GM18520 (cell line): ENCODE measurements around the gene EIF4G3.

Experiments used
- ATAC-seq: cut with Tn5 transposase; IDR thresholded peaks from one replicate; pipeline ENCODE4 v1.9.1; 2021; ENCODE audit not compliant: unreplicated experiment

The EIF4G3 gene

GRCh38 chr1:20999525-21000244 is 177.0 kb downstream of the EIF4G3 start:
- no peak for ATAC-seq

GRCh38 chr1:20998826-20999225 is 177.9 kb downstream of the EIF4G3 start:
- ATAC-seq: no peak

DNA sequence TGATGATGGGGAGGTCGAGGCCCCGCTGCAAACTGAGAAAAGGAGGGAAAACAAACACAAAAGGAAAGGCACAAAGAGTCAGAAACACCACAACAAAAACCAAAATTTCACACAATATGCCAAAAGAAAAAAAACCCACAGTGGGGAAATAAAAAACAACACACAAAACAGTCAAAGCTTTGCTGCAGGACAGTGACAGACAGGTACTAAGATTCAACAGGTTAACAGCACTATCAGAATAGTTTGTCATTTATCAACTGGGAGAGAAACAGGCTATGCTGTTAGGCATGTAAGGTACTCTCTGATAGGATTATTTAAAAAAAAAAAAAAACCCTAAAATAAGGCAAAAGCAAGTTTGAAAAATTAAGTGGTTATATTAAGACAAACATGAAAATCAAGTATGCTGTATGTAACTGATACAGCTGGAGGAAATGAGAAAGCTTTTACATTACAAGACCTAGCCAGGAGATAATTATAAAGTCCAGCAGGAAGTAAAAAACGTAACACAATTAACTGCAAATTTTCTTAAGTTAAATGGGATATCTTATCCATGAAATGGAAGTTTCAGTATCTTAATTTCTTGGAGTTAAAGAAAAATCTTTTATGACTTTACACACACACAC is 179.0 kb downstream of the EIF4G3 start:
- ATAC-seq: no peak

GRCh38 chr1:20996554-20996953 is 180.1 kb downstream of the EIF4G3 start:
- ATAC-seq: no peak

DNA sequence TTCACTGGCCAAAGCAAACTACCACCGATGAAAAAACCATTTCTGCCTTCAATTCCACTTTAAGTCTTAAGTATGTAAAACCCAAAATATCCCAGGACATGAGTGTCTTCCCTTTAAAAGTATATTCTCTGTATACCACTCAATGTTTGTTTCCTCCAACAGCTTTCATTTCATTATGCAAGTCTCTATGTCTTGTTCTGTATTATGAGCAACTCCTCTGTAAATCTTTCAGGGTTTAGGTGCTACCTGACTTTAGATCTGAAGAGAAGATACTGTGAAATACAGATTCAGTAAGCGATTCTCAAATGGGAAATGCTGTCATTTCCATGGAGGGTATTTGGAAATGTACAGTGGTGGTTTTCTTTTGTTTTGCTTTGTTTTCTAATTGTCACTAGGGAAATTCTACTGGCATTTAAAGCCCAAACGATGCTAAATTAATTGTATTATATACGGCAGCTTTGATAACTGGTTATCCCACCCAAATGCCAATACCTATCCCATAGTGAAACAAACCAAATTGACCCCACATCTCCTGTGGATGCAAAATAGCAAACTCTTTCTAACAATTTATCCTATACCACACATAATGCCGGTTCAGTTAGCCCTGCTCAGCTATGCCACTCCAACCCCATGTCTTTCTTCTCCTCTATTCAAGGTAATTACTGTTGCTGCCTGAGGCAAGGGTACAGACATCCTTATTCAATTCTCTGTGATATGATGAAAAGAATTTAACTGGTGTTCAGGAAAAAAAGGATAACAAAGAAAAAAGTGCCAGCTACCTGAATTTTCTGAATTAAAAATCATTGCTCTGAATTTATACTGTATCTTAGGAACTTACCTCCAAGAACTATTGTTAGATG is 182.8 kb downstream of the EIF4G3 start:
- no peak for ATAC-seq

- ATAC-seq: no peak
Observed at GRCh38 chr1:20992322-20993056, 184.2 kb downstream of the EIF4G3 start.

DNA sequence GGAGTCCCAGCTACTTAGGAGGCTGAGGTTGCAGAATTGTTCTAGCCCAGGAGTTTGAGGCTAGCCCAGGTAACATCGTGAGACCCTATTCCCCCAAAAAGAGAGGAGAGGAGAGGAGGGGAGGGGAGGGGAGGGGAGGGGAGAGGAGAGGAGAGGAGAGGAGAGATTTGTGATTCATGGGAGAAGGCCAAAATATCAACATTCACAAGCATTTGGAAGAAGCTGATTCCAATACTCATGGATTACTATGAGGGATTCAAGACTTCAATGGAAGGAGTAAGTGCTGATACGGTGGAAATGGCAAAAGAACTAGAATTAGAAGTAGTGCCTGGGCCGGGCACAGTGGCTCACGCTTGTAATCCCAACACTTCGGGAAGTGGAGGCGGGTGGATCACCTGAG is 187.8 kb downstream of the EIF4G3 start:
- ATAC-seq: no peak

- no peak for ATAC-seq
Observed at GRCh38 chr1:20987831-20988825, 188.6 kb downstream of the EIF4G3 start.

DNA sequence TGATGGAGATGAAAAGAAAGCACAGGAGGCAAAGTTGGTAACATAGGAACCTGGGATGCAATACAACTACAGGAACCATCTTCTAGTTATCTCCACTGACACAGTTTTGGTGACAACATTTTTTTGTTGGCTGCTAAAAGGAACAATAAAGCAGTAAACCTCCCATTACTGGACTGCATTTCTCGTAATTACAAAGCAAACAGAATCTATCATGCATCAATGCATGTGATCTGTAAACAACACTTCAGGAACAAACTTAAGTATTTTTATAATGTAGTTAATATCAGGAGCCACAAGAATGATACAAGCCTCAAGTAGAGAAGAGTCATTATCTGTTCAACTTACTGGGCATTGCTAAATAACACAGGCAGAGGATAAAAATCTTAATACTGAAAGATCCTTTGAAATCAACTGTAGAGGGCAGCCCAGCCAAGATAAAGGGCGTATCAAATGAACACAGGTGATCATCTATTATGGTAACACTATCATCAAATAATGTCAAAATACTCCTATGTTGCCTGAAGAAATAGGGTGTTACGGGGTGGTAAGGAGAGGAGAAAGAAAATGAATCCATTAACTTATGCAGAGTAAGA is 193.3 kb downstream of the EIF4G3 start:
- ATAC-seq: no peak

DNA sequence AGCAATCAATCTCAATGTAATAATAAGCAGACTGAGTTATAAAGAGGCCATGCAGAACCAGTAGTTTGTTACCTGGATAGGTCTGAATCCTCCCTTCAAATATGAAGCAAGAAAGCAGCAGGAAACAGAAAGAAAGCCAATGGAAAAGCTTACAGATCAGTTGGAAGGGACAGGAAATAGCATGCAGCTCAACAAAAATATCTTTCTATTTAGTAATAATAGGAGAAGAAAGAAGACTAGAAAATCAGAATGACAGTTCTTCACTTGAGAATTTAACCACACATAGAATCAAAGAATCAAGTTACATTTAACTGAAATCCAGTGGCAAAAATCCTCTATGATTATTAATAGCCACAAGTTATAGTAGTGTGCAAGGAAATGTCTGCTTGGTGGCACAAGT is 194.4 kb downstream of the EIF4G3 start:
- ATAC-seq: no peak

DNA sequence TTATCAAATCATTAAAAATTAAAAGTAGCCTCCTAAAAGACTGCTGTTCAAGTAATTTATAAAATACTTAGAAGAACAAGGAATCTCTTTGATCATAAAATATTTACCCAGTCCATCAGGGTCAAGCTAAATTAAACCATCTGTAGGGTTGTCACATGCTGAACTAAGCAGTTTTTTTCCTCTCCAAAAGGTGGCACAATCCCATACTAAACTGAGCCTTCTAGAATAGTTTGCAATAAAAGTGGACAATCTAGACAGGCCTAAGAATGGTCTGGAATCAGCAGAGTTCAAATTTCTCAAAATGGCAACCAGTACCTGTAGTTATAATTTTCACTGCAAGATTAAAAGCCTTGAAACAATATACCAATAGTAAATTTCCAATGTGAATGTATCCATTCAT is 194.8 kb downstream of the EIF4G3 start:
- ATAC-seq: no peak

DNA sequence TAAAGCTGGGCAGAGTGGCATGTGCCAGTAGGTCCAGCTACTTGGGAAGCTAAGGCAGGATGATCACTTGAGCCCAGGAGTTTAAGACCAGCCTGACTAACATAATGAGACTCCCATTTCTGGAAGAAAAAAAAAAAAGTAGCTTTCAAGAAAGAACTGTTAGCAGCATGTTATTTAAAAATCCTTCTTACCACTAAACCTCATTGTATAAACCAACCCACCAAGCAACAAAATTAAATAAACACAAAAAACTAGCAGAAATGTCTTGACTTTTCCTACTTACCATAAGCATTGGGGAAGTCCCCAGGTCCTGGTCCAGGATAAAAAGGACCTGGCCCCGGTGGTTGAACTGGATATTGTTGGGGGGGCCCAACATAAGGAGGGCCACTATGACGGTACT is 196.6 kb downstream of the EIF4G3 start:
- ATAC-seq: no peak

DNA sequence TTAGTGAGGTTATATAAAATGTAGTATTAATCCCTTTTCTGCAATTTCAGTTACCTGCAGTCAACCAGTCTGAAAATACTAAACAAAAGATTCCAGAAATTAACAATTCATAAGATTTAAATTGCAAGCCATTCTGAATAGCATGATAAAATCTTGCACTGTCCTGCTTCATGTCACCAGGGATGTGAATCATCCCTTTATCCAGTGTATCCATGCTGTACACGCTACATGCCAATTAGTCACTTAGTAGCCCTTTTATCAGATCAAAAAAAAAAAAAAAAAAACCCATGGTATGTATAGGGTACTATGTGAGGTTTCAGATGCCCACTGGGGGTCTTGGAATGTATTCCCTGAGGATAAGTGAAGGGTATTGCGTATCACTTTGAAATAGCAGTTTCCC is 198.3 kb downstream of the EIF4G3 start:
- no peak for ATAC-seq

- ATAC-seq: no peak
Observed at GRCh38 chr1:20975668-20976067, 201.0 kb downstream of the EIF4G3 start.

GRCh38 chr1:20974951-20975350 is 201.7 kb downstream of the EIF4G3 start:
- ATAC-seq: no peak

GRCh38 chr1:20974069-20974468 is 202.6 kb downstream of the EIF4G3 start:
- ATAC-seq: no peak

DNA sequence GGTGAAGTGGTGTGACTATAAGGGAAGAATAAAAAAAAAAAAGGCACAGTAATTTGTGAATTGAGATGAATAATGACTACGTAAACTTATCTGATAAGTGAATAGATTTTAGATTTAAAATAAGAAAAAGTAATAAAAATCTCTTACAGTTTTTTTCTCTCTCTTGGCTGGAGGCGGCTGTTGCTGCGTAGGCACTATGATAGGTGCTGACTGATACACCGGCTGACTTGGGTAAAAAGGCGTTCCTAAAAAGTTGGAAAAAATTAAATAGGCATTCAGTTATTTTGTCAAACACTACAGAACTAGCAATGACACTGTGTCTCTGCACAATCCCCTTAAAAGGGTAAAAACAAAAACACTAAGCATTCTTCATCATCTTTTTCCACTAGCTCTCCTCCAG is 203.8 kb downstream of the EIF4G3 start:
- ATAC-seq: no peak

- peak; percentile 66 for ATAC-seq
Observed at GRCh38 chr1:20964540-20965484, 211.9 kb downstream of the EIF4G3 start.
